ENCODE measurements around the gene TGFBR2.

GRCh38 chr3:30728143-30728542 is 121.7 kb downstream of the TGFBR2 start:
- TF ChIP-seq EZH2 (IDR thresholded peaks at IDR 0.05; ENCODE audit: insufficient read depth, poor library complexity, severe bottlenecking), result no peak
- TF ChIP-seq EZH2phosphoT487 (IDR thresholded peaks at IDR 0.05; ENCODE audit: insufficient read depth, low read depth), result no peak
